D721Med (cell line): ENCODE data around the gene NECTIN1.

Experiments
- DNase-seq: peaks from one replicate; pipeline ENCODE4 v3.0.0; 2011; ENCODE audit warnings: low spot score; ENCODE audit not compliant: insufficient read length
- FAIRE-seq: peaks from 2 replicates; lab custom pipeline; 2011; peaks lifted over from hg19 to GRCh38; lab: Jason Lieb, UNC
- CTCF ChIP-seq: IDR thresholded peaks from 2 replicates; pipeline ENCODE4 v1.5.1; 2012; ENCODE audit warnings: mild to moderate bottlenecking, control low read depth; ENCODE audit not compliant: insufficient read depth; ENCODE audit errors: missing control alignments

NECTIN1 gene

GRCh38 chr11:119754656-119755355 is 25.8 kb upstream of the NECTIN1 start:
- DNase-seq (no peak), FAIRE-seq (no peak)
- TF ChIP-seq CTCF, result no peak

- FAIRE-seq, result no peak
Observed at GRCh38 chr11:119754199-119754598, 25.2 kb upstream of the NECTIN1 start.

GRCh38 chr11:119752946-119753345 is 23.9 kb upstream of the NECTIN1 start:
- no peak for FAIRE-seq
- no peak for DNase-seq
- TF ChIP-seq CTCF, result no peak

More at GRCh38 chr11:119754199-119754598, 25.2 kb upstream of the NECTIN1 start:
- DNase-seq, result no peak
- TF ChIP-seq CTCF, result no peak

- no peak for TF ChIP-seq CTCF
- DNase-seq (no peak), FAIRE-seq (no peak)
Observed at GRCh38 chr11:119752345-119752871, 23.4 kb upstream of the NECTIN1 start.

- no peak for DNase-seq
- no peak for TF ChIP-seq CTCF
- FAIRE-seq, result no peak
Observed at GRCh38 chr11:119750056-119750455, 21.1 kb upstream of the NECTIN1 start.

GRCh38 chr11:119749006-119749565 is 20.1 kb upstream of the NECTIN1 start:
- FAIRE-seq, result no peak
- DNase-seq, result no peak
- no peak for TF ChIP-seq CTCF
